ENCODE data around the gene TWF2. TPM values are rescaled to one million over a fixed set of nuclear protein-coding genes. Genes with fewer than 3 reads are reported as not detected.

Gene TWF2
- total and polyA plus RNA-seq, 2 of the 13 experiments (the other 11 are each of a cell fraction or from before 2014, with no cell fraction given) = 45.5 to 108 TPM

DNA sequence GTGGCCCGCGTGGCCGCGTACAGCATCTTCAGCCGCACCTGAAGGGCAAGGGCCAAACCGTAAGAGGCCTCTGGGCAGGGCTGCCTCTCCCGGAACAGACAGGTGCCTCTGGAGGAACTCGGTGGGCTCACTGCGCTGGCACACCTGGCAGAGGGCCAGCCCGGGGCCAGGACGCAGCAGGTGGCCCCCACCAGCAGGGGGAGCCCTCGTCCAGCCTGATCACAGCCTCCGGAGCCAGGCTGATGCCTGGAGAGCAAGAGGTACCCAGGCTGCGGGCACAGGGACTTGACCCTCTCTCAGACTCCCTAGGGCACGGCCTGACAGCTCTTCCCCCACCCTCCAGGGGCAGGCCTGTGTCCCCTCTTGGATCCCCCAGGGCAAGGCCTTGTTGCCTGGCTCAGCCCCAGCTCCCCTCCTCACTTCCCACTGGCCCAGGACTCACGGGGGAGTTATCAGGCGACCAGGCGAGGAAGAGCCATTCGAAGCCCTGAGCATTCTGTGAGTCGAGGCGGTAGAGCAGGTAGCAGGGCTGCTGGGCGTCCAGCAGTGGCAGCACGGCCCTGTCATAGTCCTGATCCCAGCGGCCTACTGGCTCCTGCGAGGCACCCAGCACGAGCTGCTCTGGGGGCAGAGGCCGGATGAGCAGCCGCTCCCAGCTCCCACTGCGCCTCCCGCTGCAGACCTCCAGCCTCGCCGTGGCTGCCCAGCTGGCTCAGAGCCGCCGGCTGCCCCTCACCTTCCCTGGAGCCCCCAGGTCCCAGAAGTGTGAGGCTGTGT is 7.3 kb downstream of the TWF2 start (continued):
- TF ChIP-seq, protein P1, sequence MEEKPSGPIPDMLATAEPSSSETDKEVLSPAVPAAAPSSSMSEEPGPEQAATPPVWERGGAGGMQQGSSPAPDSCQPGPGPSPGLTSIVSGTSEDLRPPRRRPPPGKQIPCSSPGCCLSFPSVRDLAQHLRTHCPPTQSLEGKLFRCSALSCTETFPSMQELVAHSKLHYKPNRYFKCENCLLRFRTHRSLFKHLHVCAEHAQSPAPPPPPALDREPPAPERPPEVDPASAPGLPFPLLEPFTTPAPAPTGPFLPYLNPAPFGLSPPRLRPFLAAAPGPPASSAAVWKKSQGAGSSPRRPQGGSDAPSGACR (CRISPR knock-in tag; IDR thresholded peaks at IDR 0.05) = no peak
- TF ChIP-seq ZNF10 (CRISPR knock-in tag; IDR thresholded peaks at IDR 0.05; ENCODE audit: borderline replicate concordance, low read depth) (no peak), DR1 (CRISPR knock-in tag; IDR thresholded peaks at IDR 0.05) (no peak), ZNF136 (CRISPR knock-in tag; IDR thresholded peaks at IDR 0.05; ENCODE audit: low read depth) (no peak), KDM3A (CRISPR knock-in tag; IDR thresholded peaks at IDR 0.05; ENCODE audit: low read depth) (peak; percentile 83; the same call in 1 of the 2 replicates), BRD4 (CRISPR knock-in tag; IDR thresholded peaks at IDR 0.05) (no peak), ZNF550 (CRISPR knock-in tag; IDR thresholded peaks at IDR 0.05; ENCODE audit: borderline replicate concordance) (no peak), ZNF556 (CRISPR knock-in tag; IDR thresholded peaks at IDR 0.05; ENCODE audit: borderline replicate concordance) (peak; percentile 46; the same call in 1 of the 2 replicates), ZNF737 (CRISPR knock-in tag; IDR thresholded peaks at IDR 0.05; ENCODE audit: borderline replicate concordance) (no peak), ZSCAN20 (CRISPR knock-in tag; IDR thresholded peaks at IDR 0.05; ENCODE audit: borderline replicate concordance) (no peak), GABPA (IDR thresholded peaks at IDR 0.05; ENCODE audit: low read depth, low read length) (no peak), GABPA (CRISPR knock-in tag; IDR thresholded peaks at IDR 0.05; ENCODE audit: low read depth) (no peak), FLYWCH1 (CRISPR knock-in tag; IDR thresholded peaks at IDR 0.05) (no peak)
- TF ChIP-seq, protein P2, sequence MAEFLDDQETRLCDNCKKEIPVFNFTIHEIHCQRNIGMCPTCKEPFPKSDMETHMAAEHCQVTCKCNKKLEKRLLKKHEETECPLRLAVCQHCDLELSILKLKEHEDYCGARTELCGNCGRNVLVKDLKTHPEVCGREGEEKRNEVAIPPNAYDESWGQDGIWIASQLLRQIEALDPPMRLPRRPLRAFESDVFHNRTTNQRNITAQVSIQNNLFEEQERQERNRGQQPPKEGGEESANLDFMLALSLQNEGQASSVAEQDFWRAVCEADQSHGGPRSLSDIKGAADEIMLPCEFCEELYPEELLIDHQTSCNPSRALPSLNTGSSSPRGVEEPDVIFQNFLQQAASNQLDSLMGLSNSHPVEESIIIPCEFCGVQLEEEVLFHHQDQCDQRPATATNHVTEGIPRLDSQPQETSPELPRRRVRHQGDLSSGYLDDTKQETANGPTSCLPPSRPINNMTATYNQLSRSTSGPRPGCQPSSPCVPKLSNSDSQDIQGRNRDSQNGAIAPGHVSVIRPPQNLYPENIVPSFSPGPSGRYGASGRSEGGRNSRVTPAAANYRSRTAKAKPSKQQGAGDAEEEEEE (CRISPR knock-in tag; IDR thresholded peaks at IDR 0.05; ENCODE audit: borderline replicate concordance) = no peak
- TF ChIP-seq, protein P3, sequence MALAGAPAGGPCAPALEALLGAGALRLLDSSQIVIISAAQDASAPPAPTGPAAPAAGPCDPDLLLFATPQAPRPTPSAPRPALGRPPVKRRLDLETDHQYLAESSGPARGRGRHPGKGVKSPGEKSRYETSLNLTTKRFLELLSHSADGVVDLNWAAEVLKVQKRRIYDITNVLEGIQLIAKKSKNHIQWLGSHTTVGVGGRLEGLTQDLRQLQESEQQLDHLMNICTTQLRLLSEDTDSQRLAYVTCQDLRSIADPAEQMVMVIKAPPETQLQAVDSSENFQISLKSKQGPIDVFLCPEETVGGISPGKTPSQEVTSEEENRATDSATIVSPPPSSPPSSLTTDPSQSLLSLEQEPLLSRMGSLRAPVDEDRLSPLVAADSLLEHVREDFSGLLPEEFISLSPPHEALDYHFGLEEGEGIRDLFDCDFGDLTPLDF (CRISPR knock-in tag; IDR thresholded peaks at IDR 0.05) = no peak
- TF ChIP-seq, protein P4, sequence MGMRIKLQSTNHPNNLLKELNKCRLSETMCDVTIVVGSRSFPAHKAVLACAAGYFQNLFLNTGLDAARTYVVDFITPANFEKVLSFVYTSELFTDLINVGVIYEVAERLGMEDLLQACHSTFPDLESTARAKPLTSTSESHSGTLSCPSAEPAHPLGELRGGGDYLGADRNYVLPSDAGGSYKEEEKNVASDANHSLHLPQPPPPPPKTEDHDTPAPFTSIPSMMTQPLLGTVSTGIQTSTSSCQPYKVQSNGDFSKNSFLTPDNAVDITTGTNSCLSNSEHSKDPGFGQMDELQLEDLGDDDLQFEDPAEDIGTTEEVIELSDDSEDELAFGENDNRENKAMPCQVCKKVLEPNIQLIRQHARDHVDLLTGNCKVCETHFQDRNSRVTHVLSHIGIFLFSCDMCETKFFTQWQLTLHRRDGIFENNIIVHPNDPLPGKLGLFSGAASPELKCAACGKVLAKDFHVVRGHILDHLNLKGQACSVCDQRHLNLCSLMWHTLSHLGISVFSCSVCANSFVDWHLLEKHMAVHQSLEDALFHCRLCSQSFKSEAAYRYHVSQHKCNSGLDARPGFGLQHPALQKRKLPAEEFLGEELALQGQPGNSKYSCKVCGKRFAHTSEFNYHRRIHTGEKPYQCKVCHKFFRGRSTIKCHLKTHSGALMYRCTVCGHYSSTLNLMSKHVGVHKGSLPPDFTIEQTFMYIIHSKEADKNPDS (CRISPR knock-in tag; IDR thresholded peaks at IDR 0.05) = no peak
- TF ChIP-seq, protein P5, sequence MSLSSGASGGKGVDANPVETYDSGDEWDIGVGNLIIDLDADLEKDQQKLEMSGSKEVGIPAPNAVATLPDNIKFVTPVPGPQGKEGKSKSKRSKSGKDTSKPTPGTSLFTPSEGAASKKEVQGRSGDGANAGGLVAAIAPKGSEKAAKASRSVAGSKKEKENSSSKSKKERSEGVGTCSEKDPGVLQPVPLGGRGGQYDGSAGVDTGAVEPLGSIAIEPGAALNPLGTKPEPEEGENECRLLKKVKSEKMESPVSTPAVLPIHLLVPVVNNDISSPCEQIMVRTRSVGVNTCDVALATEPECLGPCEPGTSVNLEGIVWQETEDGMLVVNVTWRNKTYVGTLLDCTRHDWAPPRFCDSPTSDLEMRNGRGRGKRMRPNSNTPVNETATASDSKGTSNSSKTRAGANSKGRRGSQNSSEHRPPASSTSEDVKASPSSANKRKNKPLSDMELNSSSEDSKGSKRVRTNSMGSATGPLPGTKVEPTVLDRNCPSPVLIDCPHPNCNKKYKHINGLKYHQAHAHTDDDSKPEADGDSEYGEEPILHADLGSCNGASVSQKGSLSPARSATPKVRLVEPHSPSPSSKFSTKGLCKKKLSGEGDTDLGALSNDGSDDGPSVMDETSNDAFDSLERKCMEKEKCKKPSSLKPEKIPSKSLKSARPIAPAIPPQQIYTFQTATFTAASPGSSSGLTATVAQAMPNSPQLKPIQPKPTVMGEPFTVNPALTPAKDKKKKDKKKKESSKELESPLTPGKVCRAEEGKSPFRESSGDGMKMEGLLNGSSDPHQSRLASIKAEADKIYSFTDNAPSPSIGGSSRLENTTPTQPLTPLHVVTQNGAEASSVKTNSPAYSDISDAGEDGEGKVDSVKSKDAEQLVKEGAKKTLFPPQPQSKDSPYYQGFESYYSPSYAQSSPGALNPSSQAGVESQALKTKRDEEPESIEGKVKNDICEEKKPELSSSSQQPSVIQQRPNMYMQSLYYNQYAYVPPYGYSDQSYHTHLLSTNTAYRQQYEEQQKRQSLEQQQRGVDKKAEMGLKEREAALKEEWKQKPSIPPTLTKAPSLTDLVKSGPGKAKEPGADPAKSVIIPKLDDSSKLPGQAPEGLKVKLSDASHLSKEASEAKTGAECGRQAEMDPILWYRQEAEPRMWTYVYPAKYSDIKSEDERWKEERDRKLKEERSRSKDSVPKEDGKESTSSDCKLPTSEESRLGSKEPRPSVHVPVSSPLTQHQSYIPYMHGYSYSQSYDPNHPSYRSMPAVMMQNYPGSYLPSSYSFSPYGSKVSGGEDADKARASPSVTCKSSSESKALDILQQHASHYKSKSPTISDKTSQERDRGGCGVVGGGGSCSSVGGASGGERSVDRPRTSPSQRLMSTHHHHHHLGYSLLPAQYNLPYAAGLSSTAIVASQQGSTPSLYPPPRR (CRISPR knock-in tag; IDR thresholded peaks at IDR 0.05; ENCODE audit: borderline replicate concordance) = no peak
- TF ChIP-seq, protein P6, sequence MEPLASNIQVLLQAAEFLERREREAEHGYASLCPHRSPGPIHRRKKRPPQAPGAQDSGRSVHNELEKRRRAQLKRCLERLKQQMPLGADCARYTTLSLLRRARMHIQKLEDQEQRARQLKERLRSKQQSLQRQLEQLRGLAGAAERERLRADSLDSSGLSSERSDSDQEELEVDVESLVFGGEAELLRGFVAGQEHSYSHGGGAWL (CRISPR knock-in tag; IDR thresholded peaks at IDR 0.05) = no peak
